Activated naive CD4-positive, alpha-beta T cell treated with Interleukin-2 at 50 U/mL for 16 hours (primary cell): ENCODE measurements around the gene TSG101.

Source experiments
- DNase-seq: peaks from one replicate; pipeline ENCODE4 v3.0.0-alpha.2; 2020

The TSG101 gene

DNA sequence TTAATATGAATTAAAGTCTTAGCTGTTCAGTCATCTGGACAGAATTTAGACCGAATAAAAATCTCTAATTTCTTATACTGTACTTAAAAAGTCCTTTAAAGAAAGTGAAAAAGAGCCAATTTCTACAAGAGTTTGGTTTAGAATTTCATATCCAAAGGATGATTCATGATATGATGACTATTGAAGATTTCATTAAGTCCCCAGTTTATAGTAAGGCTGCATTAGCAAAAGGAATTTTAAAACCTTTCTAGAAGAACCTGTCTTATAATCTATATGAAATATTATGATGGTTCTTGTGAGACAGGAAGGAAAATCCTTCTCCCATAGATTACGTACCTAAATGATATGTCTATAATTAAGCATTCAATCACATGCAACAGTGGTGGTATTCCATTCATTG lies 34.8 kb downstream of the TSG101 start:
- no peak for DNase-seq

- no peak for DNase-seq
Observed at GRCh38 chr11:18490736-18491485, 35.8 kb downstream of the TSG101 start.

DNA sequence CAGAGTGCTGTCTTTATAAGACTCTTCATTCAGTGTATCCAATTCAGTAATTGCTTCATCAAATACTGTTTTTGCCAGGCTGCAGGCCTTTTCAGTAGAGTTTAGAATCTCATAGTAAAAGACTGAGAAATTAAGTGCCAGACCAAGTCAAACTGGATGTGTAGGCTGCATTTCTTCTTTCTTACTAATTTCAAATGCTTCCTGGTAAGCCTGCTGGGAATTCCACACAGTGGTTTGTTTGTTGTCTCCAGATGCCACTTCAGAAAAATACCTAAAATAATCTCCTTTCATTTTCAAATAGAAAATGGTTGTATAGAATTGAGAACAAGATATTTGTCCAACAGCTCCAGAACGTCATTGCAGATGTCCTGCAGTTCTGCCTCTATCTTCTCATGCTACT lies 36.4 kb downstream of the TSG101 start:
- no peak for DNase-seq

GRCh38 chr11:18485913-18486528 lies 40.7 kb downstream of the TSG101 start:
- DNase-seq, result no peak

DNA sequence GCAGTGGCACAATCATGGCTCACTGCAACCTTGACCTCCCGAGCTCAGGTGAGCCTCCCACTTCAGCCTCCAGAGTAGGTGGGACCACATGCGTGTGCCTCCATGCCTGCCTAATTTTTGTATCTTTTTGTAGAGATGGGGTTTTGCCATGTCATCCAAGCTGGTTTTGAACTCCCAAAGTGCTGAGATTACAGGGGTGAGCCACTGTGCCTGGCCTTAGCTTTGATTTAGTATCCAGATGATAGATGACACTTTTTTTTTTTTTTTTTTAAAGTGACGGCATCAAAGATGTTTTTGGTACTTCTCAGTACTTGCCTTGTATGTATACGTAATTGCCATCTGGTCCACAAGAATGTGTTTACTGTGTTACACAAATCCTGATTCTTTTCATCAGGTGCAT lies 47.7 kb downstream of the TSG101 start:
- no peak for DNase-seq

DNA sequence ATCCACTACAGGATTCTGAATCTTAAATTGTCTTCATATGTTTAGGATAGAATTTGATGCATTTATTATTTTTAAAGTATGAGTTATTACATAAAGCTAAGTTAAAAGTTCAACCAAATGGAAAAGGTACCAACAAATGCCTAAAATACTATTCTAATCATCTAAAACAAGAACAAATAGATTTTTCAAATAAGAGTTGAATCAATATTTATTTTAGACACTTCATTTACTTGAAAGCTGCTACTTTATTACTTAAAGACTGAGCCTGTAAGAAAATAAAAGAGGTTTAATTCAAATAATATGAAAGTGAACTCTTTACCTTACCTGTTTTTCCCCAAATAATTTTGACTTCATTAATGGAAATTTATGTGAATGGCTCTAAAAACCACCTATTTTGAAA lies 54.2 kb downstream of the TSG101 start:
- no peak for DNase-seq

DNA sequence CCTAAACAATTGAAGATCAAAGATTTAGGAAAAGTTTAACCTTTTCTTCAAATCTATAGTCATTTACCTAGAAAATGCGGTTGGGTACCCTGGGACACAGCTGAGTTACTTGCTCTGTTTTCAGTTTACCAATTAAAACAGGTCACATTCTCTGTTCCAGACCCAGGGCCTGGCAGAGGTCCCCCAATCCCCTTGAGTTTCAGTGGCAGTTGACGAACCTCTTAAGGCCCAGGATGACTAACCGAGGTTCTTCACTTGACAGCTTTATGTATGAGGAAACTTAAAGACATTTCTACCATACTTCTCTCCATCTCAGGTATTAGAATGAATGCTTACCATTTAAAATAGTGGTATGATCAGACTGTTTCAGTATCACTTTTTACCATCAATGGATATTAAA lies 54.7 kb downstream of the TSG101 start:
- DNase-seq, result no peak

DNA sequence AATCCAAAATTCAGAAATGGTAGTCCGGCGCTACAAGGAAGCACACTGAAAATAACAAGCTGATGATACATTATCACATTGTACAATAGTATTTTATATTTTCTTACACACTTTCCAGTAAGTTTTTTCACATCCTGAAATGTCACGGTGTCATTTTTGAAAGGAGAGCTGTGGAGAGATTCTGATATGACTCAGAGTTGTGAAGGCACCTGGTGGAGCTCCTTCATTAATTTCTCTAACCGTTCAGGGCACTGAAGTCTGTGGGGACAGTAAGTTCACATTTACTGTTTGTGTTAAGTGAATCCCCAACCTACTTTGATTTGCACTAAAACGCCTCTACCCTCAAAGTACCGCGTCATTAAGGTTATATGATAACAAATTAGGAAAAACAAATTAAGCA lies 57.8 kb downstream of the TSG101 start:
- no peak for DNase-seq

DNA sequence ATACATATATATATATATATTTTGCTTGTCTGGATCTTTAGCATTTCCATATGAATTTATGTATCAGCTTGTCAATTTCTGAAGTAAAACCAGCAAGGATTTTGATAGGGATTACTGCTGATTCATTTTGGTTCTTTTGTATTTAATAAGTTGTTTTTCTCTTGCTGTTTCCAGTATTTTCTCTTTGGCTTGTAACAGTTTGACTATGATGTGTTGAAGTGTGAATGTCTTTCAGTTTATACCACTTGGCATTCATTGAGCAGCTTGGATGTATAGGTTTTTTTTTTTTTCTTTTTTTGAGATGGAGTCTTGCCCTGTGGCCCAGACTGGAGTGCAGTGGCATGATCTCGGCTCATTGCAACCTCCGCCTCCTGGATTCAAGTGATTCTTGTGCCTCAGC lies 58.7 kb downstream of the TSG101 start:
- no peak for DNase-seq

- DNase-seq, result no peak
Observed at GRCh38 chr11:18466402-18466801, 60.3 kb downstream of the TSG101 start.

GRCh38 chr11:18463439-18463838 lies 63.3 kb downstream of the TSG101 start:
- DNase-seq, result no peak

- no peak for DNase-seq
Observed at GRCh38 chr11:18461909-18462308, 64.8 kb downstream of the TSG101 start.

GRCh38 chr11:18459634-18460033 lies 67.1 kb downstream of the TSG101 start:
- DNase-seq, result no peak

DNA sequence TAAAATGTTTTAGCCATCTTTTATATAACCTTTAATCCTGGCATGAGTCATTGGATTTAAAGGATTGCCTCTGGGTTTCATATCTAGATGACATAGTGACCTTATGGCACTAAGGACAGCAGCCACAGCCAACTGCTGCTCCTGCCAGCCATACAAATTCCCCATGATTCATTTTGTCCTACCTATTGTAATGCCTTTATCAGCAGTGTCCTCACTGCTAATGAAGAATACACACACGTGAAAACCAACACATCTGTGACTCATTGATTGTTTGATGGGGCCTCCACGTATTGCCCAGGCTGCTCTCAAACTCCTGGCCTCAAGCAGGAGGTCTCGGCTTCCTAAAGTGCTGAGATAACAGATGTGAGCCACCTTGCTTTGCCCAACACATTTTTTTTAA lies 69.3 kb downstream of the TSG101 start:
- no peak for DNase-seq

DNA sequence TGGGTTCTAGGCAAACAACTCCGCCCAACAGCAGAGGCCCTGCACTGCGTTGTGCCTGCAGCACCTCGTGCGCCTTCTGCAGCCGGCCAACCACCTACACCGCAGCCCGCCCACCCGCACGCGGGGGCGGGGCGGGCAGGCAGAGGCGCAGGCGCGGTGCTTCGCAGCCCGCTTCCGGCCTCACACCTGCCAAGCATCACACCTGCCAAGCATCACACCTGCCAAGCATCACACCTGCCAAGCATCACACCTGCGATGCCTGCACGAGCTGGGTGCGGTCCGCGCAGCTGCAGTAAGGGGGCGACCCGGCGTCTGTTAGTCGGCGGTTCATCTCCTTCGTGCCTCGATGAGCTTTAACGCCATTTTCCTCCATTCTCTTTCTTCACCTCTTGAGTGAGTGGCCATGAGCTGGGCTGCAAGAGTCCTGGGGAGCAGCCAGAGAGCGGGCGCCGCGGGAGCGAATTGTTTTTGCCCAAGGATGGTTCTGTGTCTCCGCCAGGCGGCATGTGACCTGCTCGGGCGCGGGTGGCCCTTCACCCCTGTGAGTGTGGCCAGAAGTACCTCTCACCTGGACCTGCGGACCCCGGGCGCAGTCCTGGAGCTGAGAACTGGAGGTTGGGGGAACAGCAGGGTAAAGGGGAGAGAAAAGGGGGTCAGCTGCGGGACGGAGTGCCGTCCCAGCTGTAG lies 70.9 kb downstream of the TSG101 start, which contains the start of gene LDHAL6A:
Gene LDHAL6A (plus strand): TSS at position 171 of the 687 bp plus-strand sequence. CDS start 825 bp downstream, outside the sequence.
- DNase-seq, result peak; percentile 3

DNA sequence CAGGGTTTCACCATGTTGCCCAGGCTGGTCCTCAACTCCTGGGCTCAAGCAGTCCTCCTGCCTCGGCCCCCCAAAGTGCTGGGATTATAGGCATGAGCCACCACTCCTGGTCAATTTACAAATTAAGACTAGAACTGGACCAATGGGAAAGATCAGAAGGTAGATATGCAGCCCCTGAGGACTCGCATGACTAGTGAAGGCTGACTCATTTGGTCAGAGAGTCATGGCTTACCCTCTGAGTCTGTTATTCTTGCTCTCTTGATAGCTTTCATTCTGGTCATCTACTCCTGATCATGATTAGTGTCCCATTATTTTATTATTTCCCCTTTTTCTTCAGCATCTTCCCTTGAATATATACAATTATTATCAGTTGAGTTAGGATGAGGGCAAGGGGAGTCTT lies 73.8 kb downstream of the TSG101 start:
- no peak for DNase-seq

DNA sequence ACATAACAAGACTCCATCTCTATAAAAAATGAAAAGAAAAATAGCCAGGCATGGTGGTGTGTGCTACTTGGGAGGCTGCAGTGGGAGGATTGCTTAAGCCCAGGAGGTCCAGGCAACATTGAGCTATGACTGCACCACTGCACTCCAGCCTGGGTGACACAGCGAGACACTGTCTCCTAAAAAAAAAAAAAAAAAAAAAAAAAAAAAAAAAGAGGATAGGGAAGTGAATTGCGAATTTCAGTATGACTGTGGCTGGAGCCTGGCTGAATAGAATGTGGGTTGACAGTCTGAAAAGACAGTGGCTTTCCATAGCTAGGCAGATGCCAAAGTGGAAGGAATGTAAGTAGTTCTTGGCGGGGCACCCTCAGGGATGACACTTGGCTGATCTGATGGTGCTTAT lies 77.5 kb downstream of the TSG101 start:
- DNase-seq, result no peak

GRCh38 chr11:18438691-18439090 lies 88.1 kb downstream of the TSG101 start:
- DNase-seq, result no peak
